ENCODE data around the gene BCKDHA. TPM values are rescaled to one million over a fixed set of nuclear protein-coding genes. Genes with fewer than 3 reads are reported as not detected.
A peak's percentile ranks its signal among the peaks of the same experiment; 100 is the strongest.

BCKDHA gene
- 22.8 TPM for polyA plus RNA-seq (2013, experiment 1 of 2)
- polyA plus RNA-seq (2013, experiment 2 of 2), result 22.6 TPM

- Histone ChIP-seq H2AK5ac (ENCODE audit: low read length) (no peak within 1 kb of the TSS), H3K27ac (ENCODE audit: low read depth, low read length) (no peak within 1 kb of the TSS), H3K4ac (ENCODE audit: low read depth, low read length) (no peak within 1 kb of the TSS), H3K4me3 (ENCODE audit: low read length) (peak within 1 kb of the TSS; percentile 99), H3K9ac (ENCODE audit: low read length) (peak within 1 kb of the TSS; percentile 96), H3K56ac (ENCODE audit: low read length) (peak within 1 kb of the TSS; percentile 97), H3K27me3 (ENCODE audit: insufficient read depth, low read length, poor library complexity) (no peaks in the 10 kb centered on the region), H2BK15ac (replicated peaks; ENCODE audit: low read depth) (no peak within 1 kb of the TSS), H4K5ac (ENCODE audit: low read length) (no peak within 1 kb of the TSS), H3K79me1 (ENCODE audit: low read length) (peaks cover 15% of the 10 kb centered on the region), H2BK120ac (ENCODE audit: low read depth, low read length) (no peak within 1 kb of the TSS), H3K79me2 (ENCODE audit: control insufficient read depth, insufficient read depth, low read length) (peaks cover 19% of the 10 kb centered on the region), H3K23ac (ENCODE audit: low read length) (no peak within 1 kb of the TSS), H3K4me2 (ENCODE audit: low read length) (peak within 1 kb of the TSS; percentile 96), H3K36me3 (ENCODE audit: control insufficient read depth, insufficient read depth, low read length) (peaks cover 2% of the 10 kb centered on the region), H3K4me1 (ENCODE audit: control insufficient read depth, low read depth, low read length) (no peaks in the 10 kb centered on the region), H3K18ac (ENCODE audit: low read length) (peak within 1 kb of the TSS; percentile 22), H2BK5ac (ENCODE audit: low read length) (no peak within 1 kb of the TSS), H4K8ac (ENCODE audit: low read depth, low read length) (no peak within 1 kb of the TSS)
- no CpG with 5 or more reads among the region's 50 CpGs for WGBS (ENCODE audit: extremely low coverage, insufficient coverage, low lambda C conversion rate)
- DNase-seq, result peak; percentile 100
Measured at GRCh38 chr19:41397086-41398049, at the start of gene BCKDHA, which contains the start of gene EXOSC5. Gene BCKDHA, plus strand, starts transcription at chr19:41397818. Its CDS starts 10 bp downstream, at chr19:41397828. Gene EXOSC5, minus strand, starts transcription at chr19:41397359. Its CDS starts 31 bp downstream, at chr19:41397328.

- H3K56ac ChIP-seq (ENCODE audit: low read length), result peak overlapping the region; percentile 97
Measured at GRCh38 chr19:41350735-41351338, 46.8 kb upstream of the BCKDHA start.

GRCh38 chr19:41351339-41352245, 46.0 kb upstream of the BCKDHA start:
- peak overlapping the region; percentile 97 for H3K56ac ChIP-seq (ENCODE audit: low read length)
- peak overlapping the region; percentile 91 for H3K18ac ChIP-seq (ENCODE audit: low read length)
- no CpG with 5 or more reads among the region's 58 CpGs for WGBS (ENCODE audit: extremely low coverage, insufficient coverage, low lambda C conversion rate)
- no peak overlapping the region for H2AK5ac ChIP-seq (ENCODE audit: low read length)
- H3K4ac ChIP-seq (ENCODE audit: low read depth, low read length), result peak overlapping the region; percentile 37
- H3K36me3 ChIP-seq (ENCODE audit: control insufficient read depth, insufficient read depth, low read length), result peaks cover 3% of the 10 kb centered on the region
- peak; percentile 63 for DNase-seq
- peaks cover 14% of the 10 kb centered on the region for H3K79me1 ChIP-seq (ENCODE audit: low read length)
- peak overlapping the region; percentile 95 for H3K9ac ChIP-seq (ENCODE audit: low read length)
- H3K79me2 ChIP-seq (ENCODE audit: control insufficient read depth, insufficient read depth, low read length), result peaks cover 26% of the 10 kb centered on the region
- H4K5ac ChIP-seq (ENCODE audit: low read length), result no peak overlapping the region
- H3K23ac ChIP-seq (ENCODE audit: low read length), result no peak overlapping the region
- peak overlapping the region; percentile 69 for H3K4me2 ChIP-seq (ENCODE audit: low read length)
- H2BK15ac ChIP-seq (replicated peaks; ENCODE audit: low read depth), result no peak overlapping the region
- peak overlapping the region; percentile 42 for H2BK5ac ChIP-seq (ENCODE audit: low read length)
- H3K27me3 ChIP-seq (ENCODE audit: insufficient read depth, low read length, poor library complexity), result no peaks in the 10 kb centered on the region
- H4K8ac ChIP-seq (ENCODE audit: low read depth, low read length), result no peak overlapping the region
- no peaks in the 10 kb centered on the region for H3K4me1 ChIP-seq (ENCODE audit: control insufficient read depth, low read depth, low read length)
- H3K4me3 ChIP-seq (ENCODE audit: low read length), result peak overlapping the region; percentile 96
- H3K27ac ChIP-seq (ENCODE audit: low read depth, low read length), result peak overlapping the region; percentile 4
- no peak overlapping the region for H2BK120ac ChIP-seq (ENCODE audit: low read depth, low read length)

More at GRCh38 chr19:41350735-41351338, 46.8 kb upstream of the BCKDHA start:
- Histone ChIP-seq H2BK5ac (ENCODE audit: low read length) (peak overlapping the region; percentile 43), H2AK5ac (ENCODE audit: low read length) (no peak overlapping the region), H3K79me1 (ENCODE audit: low read length) (peaks cover 14% of the 10 kb centered on the region), H3K4me2 (ENCODE audit: low read length) (peak overlapping the region; percentile 54), H3K27ac (ENCODE audit: low read depth, low read length) (no peak overlapping the region), H3K4me1 (ENCODE audit: control insufficient read depth, low read depth, low read length) (no peaks in the 10 kb centered on the region), H3K36me3 (ENCODE audit: control insufficient read depth, insufficient read depth, low read length) (peaks cover 3% of the 10 kb centered on the region), H3K18ac (ENCODE audit: low read length) (peak overlapping the region; percentile 57), H3K4me3 (ENCODE audit: low read length) (peak overlapping the region; percentile 96), H3K4ac (ENCODE audit: low read depth, low read length) (peak overlapping the region; percentile 38), H4K8ac (ENCODE audit: low read depth, low read length) (no peak overlapping the region), H3K23ac (ENCODE audit: low read length) (no peak overlapping the region), H3K27me3 (ENCODE audit: insufficient read depth, low read length, poor library complexity) (no peaks in the 10 kb centered on the region), H2BK120ac (ENCODE audit: low read depth, low read length) (no peak overlapping the region), H3K9ac (ENCODE audit: low read length) (peak overlapping the region; percentile 95), H4K5ac (ENCODE audit: low read length) (no peak overlapping the region), H2BK15ac (replicated peaks; ENCODE audit: low read depth) (no peak overlapping the region), H3K79me2 (ENCODE audit: control insufficient read depth, insufficient read depth, low read length) (peaks cover 26% of the 10 kb centered on the region)
- no CpG with 5 or more reads among the region's 22 CpGs for WGBS (ENCODE audit: extremely low coverage, insufficient coverage, low lambda C conversion rate)
- DNase-seq, result no peak

- WGBS (ENCODE audit: extremely low coverage, insufficient coverage, low lambda C conversion rate), result no CpG with 5 or more reads among the region's 12 CpGs
- Histone ChIP-seq H3K79me1 (ENCODE audit: low read length) (peaks cover 14% of the 10 kb centered on the region), H3K4ac (ENCODE audit: low read depth, low read length) (peak overlapping the region; percentile 93), H3K79me2 (ENCODE audit: control insufficient read depth, insufficient read depth, low read length) (peaks cover 26% of the 10 kb centered on the region), H3K27me3 (ENCODE audit: insufficient read depth, low read length, poor library complexity) (no peaks in the 10 kb centered on the region), H4K5ac (ENCODE audit: low read length) (no peak overlapping the region), H2BK15ac (replicated peaks; ENCODE audit: low read depth) (no peak overlapping the region), H2AK5ac (ENCODE audit: low read length) (no peak overlapping the region), H3K4me1 (ENCODE audit: control insufficient read depth, low read depth, low read length) (no peaks in the 10 kb centered on the region), H3K9ac (ENCODE audit: low read length) (peak overlapping the region; percentile 95), H3K4me3 (ENCODE audit: low read length) (peak overlapping the region; percentile 96), H2BK120ac (ENCODE audit: low read depth, low read length) (no peak overlapping the region), H3K18ac (ENCODE audit: low read length) (peak overlapping the region; percentile 91), H3K23ac (ENCODE audit: low read length) (no peak overlapping the region), H3K27ac (ENCODE audit: low read depth, low read length) (peak overlapping the region; percentile 4), H4K8ac (ENCODE audit: low read depth, low read length) (no peak overlapping the region), H3K4me2 (ENCODE audit: low read length) (peak overlapping the region; percentile 69), H3K56ac (ENCODE audit: low read length) (peak overlapping the region; percentile 97), H3K36me3 (ENCODE audit: control insufficient read depth, insufficient read depth, low read length) (peaks cover 3% of the 10 kb centered on the region), H2BK5ac (ENCODE audit: low read length) (no peak overlapping the region)
- DNase-seq, result no peak
Measured at GRCh38 chr19:41352279-41352608, 45.4 kb upstream of the BCKDHA start.

Measured in mesendoderm (in vitro differentiated cells).